H9 (cell line): Measurements from ENCODE around the gene TMSB10. TPM values are rescaled to one million over a fixed set of nuclear protein-coding genes. Genes with fewer than 3 reads are reported as not detected.

Experiments used
- DNase-seq: peaks from one replicate; pipeline ENCODE4 v3.0.0-alpha.2; 2017
- H2AFZ ChIP-seq: one replicate; pipeline ENCODE4 v1.6.1; 2013; ENCODE audit warnings: mild to moderate bottlenecking, low read length, control low read depth, moderate library complexity
- H2AK5ac ChIP-seq: 2 replicates; pipeline ENCODE4 v1.6.1; 2013; ENCODE audit warnings: low read length, control low read depth, mixed read lengths; ENCODE audit not compliant: insufficient read length
- H2BK120ac ChIP-seq: one replicate; pipeline ENCODE4 v1.6.1; 2013; ENCODE audit warnings: low read depth, mild to moderate bottlenecking, low read length, control low read depth, inconsistent platforms; ENCODE audit not compliant: poor library complexity, severe bottlenecking
- H2BK12ac ChIP-seq: 2 replicates; pipeline ENCODE4 v1.6.1; 2013; ENCODE audit warnings: low read length, control low read depth, mixed read lengths, low read depth; ENCODE audit not compliant: insufficient read length
- H2BK15ac ChIP-seq: 2 replicates; pipeline ENCODE4 v1.6.1; 2013; ENCODE audit warnings: low read depth, low read length, control low read depth
- H2BK20ac ChIP-seq: one replicate; pipeline ENCODE4 v1.6.1; 2013; ENCODE audit warnings: low read depth, mild to moderate bottlenecking, low read length, control low read depth, inconsistent platforms; ENCODE audit not compliant: poor library complexity, severe bottlenecking
- H2BK5ac ChIP-seq: 2 replicates; pipeline ENCODE4 v1.6.1; 2013; ENCODE audit warnings: low read length, control low read depth, mixed read lengths; ENCODE audit not compliant: insufficient read length
- H3K14ac ChIP-seq: 2 replicates; pipeline ENCODE4 v1.6.1; 2013; ENCODE audit warnings: low read length, control low read depth; ENCODE audit not compliant: insufficient read depth
- H3K18ac ChIP-seq: 2 replicates; pipeline ENCODE4 v1.6.1; 2013; ENCODE audit warnings: low read depth, mild to moderate bottlenecking, mixed read lengths, low read length, control low read depth; ENCODE audit not compliant: insufficient read length
- H3K23ac ChIP-seq: 2 replicates; pipeline ENCODE4 v1.6.1; 2013; ENCODE audit warnings: low read length, control low read depth, mixed read lengths, low read depth; ENCODE audit not compliant: insufficient read length
- H3K23me2 ChIP-seq: 2 replicates; pipeline ENCODE4 v1.6.1; 2013; ENCODE audit warnings: low read depth, mild to moderate bottlenecking, mixed read lengths, low read length, control low read depth; ENCODE audit not compliant: insufficient read length, poor library complexity, severe bottlenecking
- H3K27ac ChIP-seq: 2 replicates; pipeline ENCODE4 v1.5.1; 2013; ENCODE audit warnings: low read length, control low read depth, mixed read lengths, low read depth; ENCODE audit not compliant: insufficient read length
- H3K27me3 ChIP-seq: 2 replicates; pipeline ENCODE4 v1.6.1; 2013; ENCODE audit warnings: low read length, control low read depth, inconsistent platforms; ENCODE audit not compliant: insufficient read depth
- H3K4ac ChIP-seq: 2 replicates; pipeline ENCODE4 v1.6.1; 2013; ENCODE audit warnings: low read depth, mild to moderate bottlenecking, control low read depth, inconsistent platforms, low read length, moderate library complexity
- H3K4me1 ChIP-seq: 2 replicates; pipeline ENCODE4 v1.6.1; 2013; ENCODE audit warnings: low read length, control low read depth, inconsistent platforms; ENCODE audit not compliant: insufficient read depth
- H3K4me2 ChIP-seq: 2 replicates; pipeline ENCODE4 v1.6.1; 2013; ENCODE audit warnings: low read length, control low read depth, mixed read lengths; ENCODE audit not compliant: insufficient read length, insufficient read depth
- H3K56ac ChIP-seq: 2 replicates; pipeline ENCODE4 v1.6.1; 2013; ENCODE audit warnings: low read depth, mild to moderate bottlenecking, mixed read lengths, low read length, control low read depth; ENCODE audit not compliant: insufficient read length
- H3K79me1 ChIP-seq: 2 replicates; pipeline ENCODE4 v1.6.1; 2013; ENCODE audit warnings: low read depth, mild to moderate bottlenecking, moderate library complexity, low read length, control low read depth, inconsistent platforms; ENCODE audit not compliant: insufficient read depth, poor library complexity, severe bottlenecking
- H3K79me2 ChIP-seq: 2 replicates; pipeline ENCODE4 v1.6.1; 2013; ENCODE audit warnings: low read length, control low read depth, inconsistent platforms; ENCODE audit not compliant: insufficient read depth
- H3K9ac ChIP-seq: 2 replicates; pipeline ENCODE4 v1.6.1; 2013; ENCODE audit warnings: low read length, control low read depth, mixed read lengths; ENCODE audit not compliant: insufficient read length; ENCODE audit errors: extremely low read depth
- H3K9me3 ChIP-seq: one replicate; pipeline ENCODE4 v1.6.1; 2013; ENCODE audit warnings: low read depth, low read length, inconsistent platforms; ENCODE audit not compliant: control insufficient read depth
- H3T11ph ChIP-seq: one replicate; pipeline ENCODE4 v1.6.1; 2013; ENCODE audit warnings: mild to moderate bottlenecking, low read length, control low read depth, inconsistent platforms
- H4K20me1 ChIP-seq: one replicate; pipeline ENCODE4 v1.6.1; 2013; ENCODE audit not compliant: control insufficient read depth, insufficient read length, insufficient read depth
- H4K5ac ChIP-seq: 2 replicates; pipeline ENCODE4 v1.6.1; 2013; ENCODE audit warnings: low read depth, mild to moderate bottlenecking, mixed read lengths, low read length, control low read depth; ENCODE audit not compliant: insufficient read length
- H4K8ac ChIP-seq: replicated peaks from 2 replicates; pipeline ENCODE4 v1.6.1; 2013; ENCODE audit warnings: low read length, control low read depth, mixed read lengths, low read depth; ENCODE audit not compliant: insufficient read length
- H4K91ac ChIP-seq: 2 replicates; pipeline ENCODE4 v1.6.1; 2013; ENCODE audit warnings: low read depth, mild to moderate bottlenecking, moderate library complexity, mixed read lengths, low read length, control low read depth; ENCODE audit not compliant: insufficient read length
- H3K27ac Mint-ChIP-seq, 3 experiments: 2 replicates in 2 of 3; 3 replicates in 1 of 3; pipeline ENCODE4 v1.8.0; 2020 to 2021; ENCODE audit warnings: mixed read lengths in 3 of 3, mild to moderate bottlenecking in 1 of 3, moderate library complexity in 1 of 3
- H3K27me3 Mint-ChIP-seq: 2 replicates; pipeline ENCODE4 v1.8.0; 2021; ENCODE audit warnings: low read depth, mild to moderate bottlenecking, moderate library complexity, mixed read lengths
- H3K36me3 Mint-ChIP-seq, 3 experiments: 2 replicates in 2 of 3; 3 replicates in 1 of 3; pipeline ENCODE4 v1.8.0; 2020 to 2021; ENCODE audit warnings: low read depth in 3 of 3, mixed read lengths in 3 of 3; ENCODE audit not compliant: insufficient read depth in 1 of 3
- H3K4me1 Mint-ChIP-seq, 2 experiments: 2 replicates each; pipeline ENCODE4 v1.8.0; 2020; ENCODE audit warnings: mixed read lengths in 2 of 2
- H3K4me3 Mint-ChIP-seq, 2 experiments: 2 replicates in 1 of 2; 3 replicates in 1 of 2; pipeline ENCODE4 v1.8.0; 2020 to 2021; ENCODE audit warnings: mild to moderate bottlenecking in 2 of 2, mixed read lengths in 2 of 2, moderate library complexity in 1 of 2
- H3K9me3 Mint-ChIP-seq, 2 experiments: 2 replicates in 1 of 2; 3 replicates in 1 of 2; pipeline ENCODE4 v1.8.0; 2020; ENCODE audit warnings: mild to moderate bottlenecking in 2 of 2, mixed read lengths in 2 of 2, moderate library complexity in 1 of 2
- CTCF ChIP-seq: fragments of 200-600 bp; sonication (generic); conservative IDR thresholded peaks from 3 replicates; pipeline ENCODE4 v1.8.0; 2021; ENCODE audit warnings: antibody characterized with exemption, mild to moderate bottlenecking
- WGBS: extraction: QIAGEN DNeasy Blood & Tissue Kit; methylation state at CpG from one replicate; pipeline ENCODE4 v1.1.7; 2013; ENCODE audit warnings: missing lambda C conversion rate, low lambda C conversion rate, mixed read lengths; ENCODE audit not compliant: insufficient read length; ENCODE audit errors: extremely low coverage; 5-methylcytosine and 5-hydroxymethylcytosine counted together
- total RNA-seq: library from RNA; stranded (reverse); gene quantifications from 2 replicates; pipeline ENCODE4 v1.2.1, GENCODE V29; 2021

Gene TMSB10
- total RNA-seq, 1 experiment from 2014 or later = 755 TPM

- H3K4me1 ChIP-seq = no peaks in the 10 kb centered on the region
- no peak overlapping the region for H2AK5ac ChIP-seq
- no peak for TF ChIP-seq CTCF
- no peak overlapping the region for H3K4me2 ChIP-seq
- H3K27ac ChIP-seq = no peak overlapping the region
- H3T11ph ChIP-seq = no peak overlapping the region
- H3K27me3 ChIP-seq = peaks cover 2% of the 10 kb centered on the region; the same call in 1 of the 2 replicates
- H3K79me2 ChIP-seq = no peaks in the 10 kb centered on the region
- H4K5ac ChIP-seq = no peak overlapping the region
- Mint-ChIP-seq H3K4me3 (no peak overlapping the region), H3K36me3 (peaks cover 0 to 5% (median 1%) of the 10 kb centered on the region in 3 experiments; a peak in 5 of 7 replicates), H3K27me3 (peaks cover 54% of the 10 kb centered on the region), H3K4me1 (peaks cover 10 to 14% of the 10 kb centered on the region in 2 experiments), H3K9me3 (no peaks in the 10 kb centered on the region; a peak in 1 of 5 replicates), H3K27ac (no peak overlapping the region)
- H3K9me3 ChIP-seq = no peaks in the 10 kb centered on the region
- no peak overlapping the region for H2BK12ac ChIP-seq
- H4K91ac ChIP-seq = no peak overlapping the region
- no peak overlapping the region for H3K4ac ChIP-seq
- no peak overlapping the region for H4K8ac ChIP-seq
- no peak overlapping the region for H3K56ac ChIP-seq
- H2BK5ac ChIP-seq = no peak overlapping the region
- H3K18ac ChIP-seq = no peak overlapping the region
- no peak overlapping the region for H2BK20ac ChIP-seq
- no peak overlapping the region for H3K9ac ChIP-seq
- no peak overlapping the region for H2BK120ac ChIP-seq
- H3K79me1 ChIP-seq = no peaks in the 10 kb centered on the region
- no peak overlapping the region for H3K23ac ChIP-seq
- no CpG with 5 or more reads among the region's 2 CpGs for WGBS
- H4K20me1 ChIP-seq = no peaks in the 10 kb centered on the region
- no peak overlapping the region for H2AFZ ChIP-seq
- H3K23me2 ChIP-seq = peaks cover 7% of the 10 kb centered on the region
- no peak overlapping the region for H2BK15ac ChIP-seq
- H3K14ac ChIP-seq = no peak overlapping the region
- DNase-seq = no peak
These were observed 3.8 kb upstream of the TMSB10 start for GRCh38 chr2:84901593-84902120.
